Lung (tissue), 12 donors: ENCODE results near the gene DYNLT4. TPM values are rescaled to one million over a fixed set of nuclear protein-coding genes. Genes with fewer than 3 reads are reported as not detected.

Source experiments
- ATAC-seq: fragments of 200-7000 bp; cut with Tn5 transposase; one replicate; pipeline ENCODE4 v1.9.1; 2020; ENCODE audit warnings: moderate number of reproducible peaks; ENCODE audit not compliant: insufficient read depth, low FRiP score
- DNase-seq, 3 donors: peaks; one replicate each; pipeline ENCODE4 v3.0.0-alpha.2; 2013 to 2017
- H3K27ac ChIP-seq, 2 donors: one replicate each; pipeline ENCODE4 v1.5.1; 2013; ENCODE audit warnings: mild to moderate bottlenecking in 2 of 2, moderate library complexity in 2 of 2, control low read depth in 1 of 2, inconsistent platforms in 1 of 2, low read depth in 1 of 2, low read length in 1 of 2
- H3K27me3 ChIP-seq, 3 donors: one replicate each; pipeline ENCODE4 v1.5.1; 2013; ENCODE audit warnings: low read length in 2 of 3; ENCODE audit not compliant: control insufficient read depth in 3 of 3, insufficient read depth in 3 of 3
- H3K36me3 ChIP-seq, 4 donors: one replicate each; pipeline ENCODE4 v1.5.1; 2013; ENCODE audit warnings: low read length in 4 of 4, mild to moderate bottlenecking in 1 of 4, moderate library complexity in 1 of 4; ENCODE audit not compliant: control insufficient read depth in 4 of 4, insufficient read depth in 4 of 4
- H3K4me1 ChIP-seq, 5 donors: one replicate each; pipeline ENCODE4 v1.5.1; 2013; ENCODE audit warnings: low read length in 5 of 5, mild to moderate bottlenecking in 2 of 5, moderate library complexity in 1 of 5; ENCODE audit not compliant: control insufficient read depth in 5 of 5, insufficient read depth in 5 of 5
- H3K4me3 ChIP-seq: one replicate; pipeline ENCODE4 v1.5.1; 2013; ENCODE audit warnings: mild to moderate bottlenecking, control low read depth, moderate library complexity
- H3K9ac ChIP-seq, 2 donors: one replicate each; pipeline ENCODE4 v1.5.1; 2013; ENCODE audit warnings: low read length in 2 of 2, control low read depth in 1 of 2; ENCODE audit not compliant: insufficient read depth in 1 of 2
- H3K9me3 ChIP-seq, 4 donors: one replicate each; pipeline ENCODE4 v1.5.1; 2013; ENCODE audit warnings: low read length in 3 of 4, mild to moderate bottlenecking in 1 of 4, moderate library complexity in 1 of 4; ENCODE audit not compliant: control insufficient read depth in 4 of 4, insufficient read depth in 3 of 4
- CTCF ChIP-seq: IDR thresholded peaks from 2 replicates; pipeline ENCODE4 v1.5.1; 2012; ENCODE audit warnings: mild to moderate bottlenecking; ENCODE audit errors: control extremely low read depth, extremely low read depth
- WGBS, 2 donors: extraction: QIAGEN DNeasy Blood & Tissue Kit; methylation state at CpG; one replicate each; pipeline ENCODE4 v1.1.7; 2013; 5-methylcytosine and 5-hydroxymethylcytosine counted together
- polyA plus RNA-seq, 2 donors: library from polyadenylated mRNA; stranded (reverse); fragments of 200-250 nt; gene quantifications; one replicate each; pipeline ENCODE4 v1.2.1, GENCODE V29; 2013
- total RNA-seq, 2 donors: library from RNA; depleted of rRNA in 1 of 2; stranded (reverse); fragments of >200 nt in 1 of 2; gene quantifications; one replicate each; pipeline ENCODE4 v1.2.1, GENCODE V29; 2014 to 2021
- donor health status: control.
- donor health status: control.
- donor health status: Bipolar disorder and iron deficiency.
- donor health status: healthy.
- donor health status: DM: yes; HTN: yes; CAD: no.

DYNLT4 gene
- total and polyA plus RNA-seq, 4 donors: 1.7 to 13.0 (median 4.2) TPM

GRCh38 chr1:44777969-44778635 is 29.0 kb downstream of the DYNLT4 start:
- TF ChIP-seq CTCF: no peak
- ATAC-seq (no peak), DNase-seq (no peak)
- Histone ChIP-seq H3K4me3 (no peak overlapping the region), H3K27me3 (no peaks in the 10 kb centered on the region), H3K9ac (no peak overlapping the region), H3K9me3 (no peaks in the 10 kb centered on the region), H3K36me3 (peaks cover 12 to 36% (median 30%) of the 10 kb centered on the region in 4 donors), H3K27ac (no peak overlapping the region), H3K4me1 (peaks cover 0 to 25% (median 13%) of the 10 kb centered on the region in 5 donors)
- 68 to 72% methylated on average over 13 of the region's 13 CpGs for WGBS, 2 donors

- peaks cover 12 to 36% (median 30%) of the 10 kb centered on the region in 4 donors for H3K36me3 ChIP-seq
- 86 to 88% methylated on average over 14 of the region's 14 CpGs for WGBS, 2 donors
- H3K4me1 ChIP-seq: peaks cover 0 to 24% (median 13%) of the 10 kb centered on the region in 5 donors
- DNase-seq (no peak), ATAC-seq (no peak)
- H3K27ac ChIP-seq: no peak overlapping the region
- no peak overlapping the region for H3K9ac ChIP-seq
- no peaks in the 10 kb centered on the region for H3K27me3 ChIP-seq
- no peak for TF ChIP-seq CTCF
- no peak overlapping the region for H3K4me3 ChIP-seq
- no peaks in the 10 kb centered on the region for H3K9me3 ChIP-seq
Measured at GRCh38 chr1:44777547-44777946, 29.6 kb downstream of the DYNLT4 start.

GRCh38 chr1:44776730-44777068 is 30.5 kb downstream of the DYNLT4 start:
- Histone ChIP-seq H3K9me3 (no peaks in the 10 kb centered on the region), H3K9ac (peak overlapping the region; percentile 86 to 93), H3K27ac (peak overlapping the region in 1 of 2 donors; percentile 97), H3K27me3 (no peaks in the 10 kb centered on the region), H3K36me3 (peaks cover 12 to 36% (median 30%) of the 10 kb centered on the region in 4 donors), H3K4me1 (peaks cover 0 to 24% (median 13%) of the 10 kb centered on the region in 5 donors), H3K4me3 (peak overlapping the region; percentile 94)
- 52 to 56% methylated on average over 12 of the region's 12 CpGs for WGBS, 2 donors
- ATAC-seq: no peak
- no peak for DNase-seq
- TF ChIP-seq CTCF: no peak
